Body of pancreas (tissue), 4 donors: ENCODE measurements around the gene SPEM3. TPM values are rescaled to one million over a fixed set of nuclear protein-coding genes. Genes with fewer than 3 reads are reported as not detected.

ENCODE experiments used
- ATAC-seq: fragments of 150-250 bp; one replicate; pipeline ENCODE4 v1.9.1; 2016
- DNase-seq, 4 donors: peaks; one replicate each; pipeline ENCODE4 v3.0.0-alpha.2; 2019
- H3K27ac ChIP-seq, 4 donors: fragments of 200-600 bp; sonication (generic); 1 replicate in 3 of 4; 2 replicates in 1 of 4; pipeline versions ENCODE4 v1.5.1 to v1.6.1; 2016 to 2019; ENCODE audit warnings: mild to moderate bottlenecking in 1 of 4, mixed read lengths in 1 of 4, moderate library complexity in 1 of 4
- H3K27me3 ChIP-seq, 2 donors: fragments of 200-600 bp; sonication (generic); one replicate each; pipeline ENCODE4 v1.6.0; 2016; ENCODE audit warnings: mild to moderate bottlenecking in 1 of 2
- H3K36me3 ChIP-seq, 2 donors: fragments of 200-600 bp; sonication (generic); replicated peaks in 1 of 2; 2 replicates each; pipeline ENCODE4 v1.5.1; 2016; ENCODE audit warnings: low read depth in 2 of 2; ENCODE audit not compliant: insufficient read depth in 1 of 2
- H3K4me1 ChIP-seq: fragments of 200-600 bp; sonication (generic); one replicate; pipeline ENCODE4 v1.6.0; 2016
- H3K4me3 ChIP-seq, 2 donors: fragments of 200-600 bp; sonication (generic); 1 replicate in 1 of 2; 2 replicates in 1 of 2; pipeline ENCODE4 v1.5.1; 2016 to 2019
- H3K9me3 ChIP-seq, 3 donors: fragments of 200-600 bp; sonication (generic); 1 replicate in 2 of 3; 2 replicates in 1 of 3; pipeline ENCODE4 v1.5.1; 2016
- CTCF ChIP-seq, 7 experiments: fragments of 450-650 bp in 4 of 7; fragments of 200-600 bp in 3 of 7; sonication (generic) in 3 of 7; IDR thresholded peaks; one replicate each; pipeline ENCODE4 v1.5.1; 2016 to 2019; ENCODE audit warnings: antibody characterized with exemption in 7 of 7
- POLR2A ChIP-seq, 3 donors: fragments of 450-650 bp; IDR thresholded peaks; one replicate each; pipeline ENCODE4 v1.6.1; 2016; ENCODE audit warnings: antibody characterized with exemption in 3 of 3, mild to moderate bottlenecking in 2 of 3
- WGBS, 2 donors: methylation state at CpG; one replicate each; pipeline ENCODE4 v1.1.5; 2017; 5-methylcytosine and 5-hydroxymethylcytosine counted together
- intact Hi-C: fragments of 100-400 bp; cut with DNase I; formaldehyde crosslinking; loops from one replicate; pipeline ENCODE4 v1.15.1; 2023
- total RNA-seq, 2 donors: library from RNA; depleted of rRNA; stranded (reverse); fragments of >200 nt; gene quantifications; one replicate each; pipeline ENCODE4 v1.1.0, GENCODE V29; 2016

Gene SPEM3
- total RNA-seq, 2 donors from 2014 or later: not detected

GRCh38 chr17:7413346-7413985 lies 15.2 kb upstream of the SPEM3 start:
- Histone ChIP-seq H3K36me3 (no peaks in the 10 kb centered on the region), H3K4me1 (no peaks in the 10 kb centered on the region), H3K27ac (no peak overlapping the region), H3K27me3 (no peaks in the 10 kb centered on the region), H3K4me3 (no peak overlapping the region), H3K9me3 (no peaks in the 10 kb centered on the region)
- intact Hi-C loops: no loop called here
- DNase-seq (no peak), ATAC-seq (no peak)
- no peak for TF ChIP-seq CTCF (IDR thresholded peaks at IDR 0.05)
- no peak for TF ChIP-seq POLR2A (IDR thresholded peaks at IDR 0.05)
- 69 to 77% methylated on average over 2 to 6 of the region's 6 CpGs for WGBS, 2 donors

- ATAC-seq: no peak
- Histone ChIP-seq H3K4me1 (no peaks in the 10 kb centered on the region), H3K4me3 (no peak overlapping the region), H3K27me3 (no peaks in the 10 kb centered on the region), H3K9me3 (no peaks in the 10 kb centered on the region), H3K36me3 (no peaks in the 10 kb centered on the region), H3K27ac (no peak overlapping the region)
- no peak for DNase-seq
- intact Hi-C loops: no loop called here
- TF ChIP-seq CTCF (IDR thresholded peaks at IDR 0.05) (no peak), POLR2A (IDR thresholded peaks at IDR 0.05) (no peak)
- 40 to 82% methylated on average over 1 to 14 of the region's 14 CpGs for WGBS, 2 donors
Measured at GRCh38 chr17:7414837-7415236, 13.8 kb upstream of the SPEM3 start.

GRCh38 chr17:7415784-7416183 lies 12.9 kb upstream of the SPEM3 start:
- no peak for DNase-seq
- no peaks in the 10 kb centered on the region for H3K27me3 ChIP-seq
- no peak for TF ChIP-seq POLR2A (IDR thresholded peaks at IDR 0.05)
- TF ChIP-seq CTCF (IDR thresholded peaks at IDR 0.05): no peak
- 79 to 85% methylated on average over 16 to 22 of the region's 23 CpGs for WGBS, 2 donors
- H3K27ac ChIP-seq: no peak overlapping the region
- intact Hi-C loops: no loop called here
- no peaks in the 10 kb centered on the region for H3K4me1 ChIP-seq
- ATAC-seq: no peak
- H3K9me3 ChIP-seq: no peaks in the 10 kb centered on the region
- H3K36me3 ChIP-seq: no peaks in the 10 kb centered on the region
- no peak overlapping the region for H3K4me3 ChIP-seq

- Histone ChIP-seq H3K4me1 (no peaks in the 10 kb centered on the region), H3K4me3 (no peak overlapping the region), H3K27ac (no peak overlapping the region), H3K36me3 (no peaks in the 10 kb centered on the region), H3K27me3 (no peaks in the 10 kb centered on the region), H3K9me3 (no peaks in the 10 kb centered on the region)
- DNase-seq: no peak
- 67 to 75% methylated on average over 6 of the region's 6 CpGs for WGBS, 2 donors
- no peak for ATAC-seq
- no peak for TF ChIP-seq POLR2A (IDR thresholded peaks at IDR 0.05)
- no peak for TF ChIP-seq CTCF (IDR thresholded peaks at IDR 0.05)
- intact Hi-C loops: no loop called here
Measured at GRCh38 chr17:7416323-7416722, 12.3 kb upstream of the SPEM3 start.

- intact Hi-C loops: no loop called here
- H3K4me3 ChIP-seq: no peak overlapping the region
- no peaks in the 10 kb centered on the region for H3K9me3 ChIP-seq
- TF ChIP-seq POLR2A (IDR thresholded peaks at IDR 0.05) (no peak), CTCF (IDR thresholded peaks at IDR 0.05) (no peak)
- no peaks in the 10 kb centered on the region for H3K27me3 ChIP-seq
- 94 to 95% methylated on average over 30 to 40 of the region's 54 CpGs for WGBS, 2 donors
- H3K27ac ChIP-seq: no peak overlapping the region
- H3K36me3 ChIP-seq: no peaks in the 10 kb centered on the region
- H3K4me1 ChIP-seq: no peaks in the 10 kb centered on the region
- ATAC-seq: no peak
- DNase-seq: no peak
Measured at GRCh38 chr17:7417056-7417655, 11.5 kb upstream of the SPEM3 start.
